ENCODE measurements around the gene CA9. TPM values are rescaled to one million over a fixed set of nuclear protein-coding genes. Genes with fewer than 3 reads are reported as not detected.

The CA9 gene
- total RNA-seq, 1 experiment from 2014 or later, result 1.0 TPM

GRCh38 chr9:35698231-35698630 is 24.5 kb downstream of the CA9 start:
- Mint-ChIP-seq H3K4me3 (no peak overlapping the region), H3K27ac (no peak overlapping the region), H3K9me3 (no peaks in the 10 kb centered on the region), H3K27me3 (ENCODE audit: low read depth) (no peaks in the 10 kb centered on the region), H3K36me3 (peaks cover 20% of the 10 kb centered on the region), H3K4me1 (no peaks in the 10 kb centered on the region)
- ChIA-PET POLR2A (interaction anchor here (0.5 kb wide), 1 partner anchor 12 kb away, joined by 3 read pairs; no protein-coding TSS in a partner anchor), CTCF (interaction anchor here (0.9 to 6.8 kb wide), 4 partner anchors 15 to 92 kb away, joined by 3 to 103 read pairs (median 16); partner anchors contain the start of genes ARHGEF39, CREB3 and TLN1)
- DNase-seq (ENCODE audit: low spot score), result no peak
- no peak for TF ChIP-seq NR1H2 (CRISPR knock-in tag; IDR thresholded peaks at IDR 0.05)
- no peak for TF ChIP-seq USF2 (CRISPR knock-in tag; IDR thresholded peaks at IDR 0.05)
- no peak for TF ChIP-seq JUN (CRISPR knock-in tag; IDR thresholded peaks at IDR 0.05)
- no peak for TF ChIP-seq GTF2I (CRISPR knock-in tag; conservative IDR thresholded peaks at IDR 0.05)
- no peak for TF ChIP-seq ZNF121 (CRISPR knock-in tag; IDR thresholded peaks at IDR 0.05)
- no peak for TF ChIP-seq SOX15 (CRISPR knock-in tag; IDR thresholded peaks at IDR 0.05)
- no peak for TF ChIP-seq SMAD4 (CRISPR knock-in tag; IDR thresholded peaks at IDR 0.05)
- no peak for ATAC-seq

- ChIA-PET CTCF (interaction anchor here (0.6 kb wide), 1 partner anchor 8 kb away, joined by 3 read pairs; no protein-coding TSS in a partner anchor), POLR2A (no interaction called here)
- H3K36me3 Mint-ChIP-seq, result peaks cover 37% of the 10 kb centered on the region
- DNase-seq (ENCODE audit: low spot score) (no peak), ATAC-seq (no peak)
- H3K9me3 Mint-ChIP-seq, result no peaks in the 10 kb centered on the region
- no peak overlapping the region for H3K27ac Mint-ChIP-seq
- no peak for TF ChIP-seq USF1 (CRISPR knock-in tag; IDR thresholded peaks at IDR 0.05)
- no peak for TF ChIP-seq ZNF317 (CRISPR knock-in tag; IDR thresholded peaks at IDR 0.05; ENCODE audit: borderline replicate concordance, low read depth)
- no peak for TF ChIP-seq ATF6 (CRISPR knock-in tag; IDR thresholded peaks at IDR 0.05)
- TF ChIP-seq MYBL2 (CRISPR knock-in tag; IDR thresholded peaks at IDR 0.05), result no peak
- TF ChIP-seq PRRX2 (CRISPR knock-in tag; IDR thresholded peaks at IDR 0.05), result no peak
- no peak for TF ChIP-seq SMAD3 (CRISPR knock-in tag; IDR thresholded peaks at IDR 0.05; ENCODE audit: borderline replicate concordance)
- TF ChIP-seq NR1H2 (CRISPR knock-in tag; IDR thresholded peaks at IDR 0.05), result no peak
- TF ChIP-seq ZNF423 (CRISPR knock-in tag; IDR thresholded peaks at IDR 0.05), result no peak
- no peak for TF ChIP-seq FOXP1 (CRISPR knock-in tag; IDR thresholded peaks at IDR 0.05; ENCODE audit: borderline replicate concordance)
- TF ChIP-seq ATF2 (CRISPR knock-in tag; IDR thresholded peaks at IDR 0.05; ENCODE audit: borderline replicate concordance, low read depth), result no peak
- no peak for TF ChIP-seq MXD4 (CRISPR knock-in tag; IDR thresholded peaks at IDR 0.05; ENCODE audit: borderline replicate concordance)
- no peak overlapping the region for H3K4me3 Mint-ChIP-seq
- no peaks in the 10 kb centered on the region for H3K4me1 Mint-ChIP-seq
- no peaks in the 10 kb centered on the region for H3K27me3 Mint-ChIP-seq (ENCODE audit: low read depth)
Observed at GRCh38 chr9:35700031-35700430, 26.3 kb downstream of the CA9 start.

GRCh38 chr9:35700942-35701341 is 27.2 kb downstream of the CA9 start:
- DNase-seq (ENCODE audit: low spot score) (no peak), ATAC-seq (no peak)
- Mint-ChIP-seq H3K4me3 (no peak overlapping the region), H3K9me3 (no peaks in the 10 kb centered on the region), H3K27ac (no peak overlapping the region), H3K36me3 (peaks cover 43% of the 10 kb centered on the region), H3K27me3 (ENCODE audit: low read depth) (no peaks in the 10 kb centered on the region), H3K4me1 (no peaks in the 10 kb centered on the region)
- POLR2A ChIA-PET, result no interaction called here
- CTCF ChIA-PET, result interaction anchor here (0.6 kb wide), 1 partner anchor 9 kb away, joined by 3 read pairs; no protein-coding TSS in a partner anchor
- no peak for TF ChIP-seq HMGXB4 (CRISPR knock-in tag; IDR thresholded peaks at IDR 0.05)
- TF ChIP-seq ZNF425 (CRISPR knock-in tag; conservative IDR thresholded peaks at IDR 0.05), result no peak
- no peak for TF ChIP-seq CREM (CRISPR knock-in tag; IDR thresholded peaks at IDR 0.05)
- no peak for TF ChIP-seq RELA (CRISPR knock-in tag; IDR thresholded peaks at IDR 0.05; ENCODE audit: borderline replicate concordance)
- no peak for TF ChIP-seq ZBTB43 (CRISPR knock-in tag; IDR thresholded peaks at IDR 0.05)
- TF ChIP-seq ZNF317 (CRISPR knock-in tag; IDR thresholded peaks at IDR 0.05; ENCODE audit: borderline replicate concordance, low read depth), result no peak

Data from WTC11 (cell line).